IMR-90 (cell line): ENCODE data around the gene VCP. TPM values are rescaled to one million over a fixed set of nuclear protein-coding genes. Genes with fewer than 3 reads are reported as not detected.

Source experiments
- ATAC-seq: fragments of 200-7000 bp; cut with Tn5 transposase; 2 replicates; pipeline ENCODE4 v1.9.1; 2020; ENCODE audit warnings: low read depth, mild to moderate bottlenecking, moderate library complexity
- BruUV-seq: library from RNA; stranded (reverse); fragments of 400-500 nt; replicated peaks from 2 replicates; lab custom pipeline; 2021; lab: Mats Ljungman, UMichigan
- CTCF ChIA-PET: fragments of 300-600 bp; formaldehyde crosslinking; extraction: SDS; loops from one replicate; lab custom pipeline; 2021; ENCODE audit warnings: antibody characterized with exemption; lab: Yijun Ruan, JAX
- POLR2A ChIA-PET: fragments of 300-600 bp; sonication (Branson Sonifier 250); formaldehyde crosslinking; loops from one replicate; lab custom pipeline; 2022; ENCODE audit warnings: antibody characterized with exemption; ENCODE audit not compliant: unreplicated experiment; lab: Charles Lee
- DNase-seq: peaks from one replicate; pipeline ENCODE4 v3.0.0; 2013
- H2AFZ ChIP-seq: replicated peaks from 2 replicates; pipeline ENCODE3; 2013; ENCODE audit warnings: low read length, mild to moderate bottlenecking; ENCODE audit not compliant: poor library complexity
- H2AK5ac ChIP-seq: 2 replicates; pipeline ENCODE4 v1.6.1; 2013; ENCODE audit warnings: low read depth, low read length, inconsistent platforms
- H2AK9ac ChIP-seq: replicated peaks from 2 replicates; pipeline ENCODE3; 2013; ENCODE audit warnings: mild to moderate bottlenecking, low read depth, low read length, moderate library complexity; ENCODE audit not compliant: poor library complexity
- H2BK120ac ChIP-seq: 2 replicates; pipeline ENCODE4 v1.6.1; 2013; ENCODE audit warnings: low read depth, low read length, inconsistent platforms
- H2BK15ac ChIP-seq: 3 replicates; pipeline ENCODE4 v1.6.1; 2013; ENCODE audit warnings: low read depth, low read length, inconsistent platforms
- H2BK20ac ChIP-seq: 2 replicates; pipeline ENCODE4 v1.6.1; 2013; ENCODE audit warnings: low read depth, mild to moderate bottlenecking, inconsistent platforms, low read length, moderate library complexity
- H2BK5ac ChIP-seq: 2 replicates; pipeline ENCODE4 v1.6.1; 2013; ENCODE audit warnings: mild to moderate bottlenecking, low read depth, low read length, inconsistent platforms; ENCODE audit not compliant: poor library complexity, severe bottlenecking
- H3K14ac ChIP-seq: replicated peaks from 2 replicates; pipeline ENCODE4 v1.6.1; 2013; ENCODE audit warnings: low read depth, low read length, inconsistent platforms
- H3K18ac ChIP-seq: 2 replicates; pipeline ENCODE4 v1.6.1; 2013; ENCODE audit warnings: low read depth, low read length, control low read depth
- H3K23ac ChIP-seq: 2 replicates; pipeline ENCODE4 v1.6.1; 2013; ENCODE audit warnings: low read depth, low read length, inconsistent platforms
- H3K27ac ChIP-seq: 2 replicates; pipeline ENCODE4 v1.5.1; 2013; ENCODE audit warnings: mild to moderate bottlenecking, control low read depth, low read length; ENCODE audit not compliant: insufficient read depth
- H3K27me3 ChIP-seq: 2 replicates; pipeline ENCODE4 v1.6.1; 2013; ENCODE audit warnings: low read length; ENCODE audit not compliant: control insufficient read depth, insufficient read depth
- H3K36me3 ChIP-seq: 2 replicates; pipeline ENCODE4 v1.6.1; 2013; ENCODE audit warnings: low read length, mixed read lengths; ENCODE audit not compliant: control insufficient read depth, insufficient read depth
- H3K4ac ChIP-seq: 2 replicates; pipeline ENCODE4 v1.6.1; 2013; ENCODE audit warnings: low read depth, low read length, inconsistent platforms
- H3K4me1 ChIP-seq: 2 replicates; pipeline ENCODE4 v1.6.1; 2013; ENCODE audit warnings: low read length, mixed read lengths; ENCODE audit not compliant: control insufficient read depth, insufficient read depth
- H3K4me2 ChIP-seq: 2 replicates; pipeline ENCODE4 v1.6.1; 2013; ENCODE audit warnings: low read depth, mild to moderate bottlenecking, control low read depth, low read length, moderate library complexity
- H3K4me3 ChIP-seq: 2 replicates; pipeline ENCODE4 v1.5.1; 2013; ENCODE audit warnings: low read depth, mild to moderate bottlenecking, control low read depth, low read length, moderate library complexity; ENCODE audit not compliant: insufficient read depth
- H3K56ac ChIP-seq: 2 replicates; pipeline ENCODE4 v1.6.1; 2013; ENCODE audit warnings: low read length, inconsistent platforms; ENCODE audit not compliant: insufficient read depth; ENCODE audit errors: extremely low read depth
- H3K79me1 ChIP-seq, 2 experiments: 2 replicates each; pipeline ENCODE4 v1.6.1; 2013; ENCODE audit warnings: low read length in 2 of 2, inconsistent platforms in 1 of 2, low read depth in 1 of 2
- H3K9ac ChIP-seq: 2 replicates; pipeline ENCODE4 v1.6.1; 2013; ENCODE audit warnings: low read depth, low read length, control low read depth
- H3K9me1 ChIP-seq: 2 replicates; pipeline ENCODE4 v1.6.1; 2013; ENCODE audit warnings: low read length, inconsistent platforms; ENCODE audit not compliant: insufficient read depth
- H3K9me3 ChIP-seq: 2 replicates; pipeline ENCODE4 v1.6.1; 2013; ENCODE audit warnings: low read length; ENCODE audit not compliant: control insufficient read depth, insufficient read depth
- H4K20me1 ChIP-seq: 2 replicates; pipeline ENCODE4 v1.6.1; 2013; ENCODE audit warnings: low read length, inconsistent platforms; ENCODE audit not compliant: insufficient read depth
- H4K5ac ChIP-seq: 2 replicates; pipeline ENCODE4 v1.6.1; 2013; ENCODE audit warnings: mild to moderate bottlenecking, low read depth, low read length, control low read depth
- H4K8ac ChIP-seq, 2 experiments: 2 replicates each; pipeline ENCODE4 v1.6.1; 2013; ENCODE audit warnings: low read depth in 2 of 2, low read length in 2 of 2, control low read depth in 1 of 2, inconsistent platforms in 1 of 2
- H4K91ac ChIP-seq: 2 replicates; pipeline ENCODE4 v1.6.1; 2013; ENCODE audit warnings: low read depth, low read length, inconsistent platforms; ENCODE audit not compliant: insufficient read depth
- CEBPB ChIP-seq: IDR thresholded peaks from 2 replicates; pipeline ENCODE4 v1.6.1; 2012; ENCODE audit warnings: low read depth, low read length, improper control_type of control experiment
- FOS ChIP-seq: fragments of 150-350 bp; IDR thresholded peaks from 2 replicates; pipeline ENCODE4 v1.6.1; 2016; ENCODE audit warnings: low read depth, low read length
- MAFK ChIP-seq: IDR thresholded peaks from 2 replicates; pipeline ENCODE4 v1.6.1; 2012; ENCODE audit warnings: low read depth, low read length, improper control_type of control experiment
- MAZ ChIP-seq: IDR thresholded peaks from 2 replicates; pipeline ENCODE4 v1.6.1; 2012; ENCODE audit warnings: low read depth, mild to moderate bottlenecking, low read length, improper control_type of control experiment, moderate library complexity, borderline replicate concordance
- MXI1 ChIP-seq: IDR thresholded peaks from 2 replicates; pipeline ENCODE4 v1.6.1; 2012; ENCODE audit warnings: low read depth, mild to moderate bottlenecking, low read length, moderate library complexity, borderline replicate concordance
- NFE2L2 ChIP-seq: fragments of 150-350 bp; IDR thresholded peaks from 2 replicates; pipeline ENCODE4 v1.6.1; 2016; ENCODE audit warnings: low read depth, mild to moderate bottlenecking, low read length
- POLR2A ChIP-seq: IDR thresholded peaks from 2 replicates; pipeline ENCODE4 v1.6.1; 2012; ENCODE audit warnings: mild to moderate bottlenecking, low read depth, low read length
- RAD21 ChIP-seq: IDR thresholded peaks from 2 replicates; pipeline ENCODE4 v1.6.1; 2012; ENCODE audit warnings: low read length, improper control_type of control experiment
- RCOR1 ChIP-seq: IDR thresholded peaks from 2 replicates; pipeline ENCODE4 v1.6.1; 2012; ENCODE audit warnings: mild to moderate bottlenecking, low read length, improper control_type of control experiment; ENCODE audit not compliant: insufficient replicate concordance
- WGBS, 2 experiments: methylation state at CpG; one replicate each; pipeline versions ENCODE4 v1.1.5 to v1.1.7; 2013; ENCODE audit warnings: missing lambda C conversion rate in 2 of 2; ENCODE audit not compliant: insufficient read length in 1 of 2; ENCODE audit errors: extremely low coverage in 2 of 2; 5-methylcytosine and 5-hydroxymethylcytosine counted together
- dilution Hi-C: fragments of 300-500 bp; cut with HindIII; formaldehyde crosslinking; loops from one replicate; pipeline ENCODE4 v1.14.3; 2018; ENCODE audit warnings: low sequenced_read_pairs; ENCODE audit not compliant: unreplicated experiment
- in situ Hi-C: fragments of 300-500 bp; cut with MboI; formaldehyde crosslinking; loops from 3 replicates; pipeline ENCODE4 v1.14.3; 2019; ENCODE audit warnings: low sequenced_read_pairs, inconsistent platforms, mixed read lengths
- intact Hi-C: fragments of 100-400 bp; cut with micrococcal nuclease; formaldehyde crosslinking; loops from 2 replicates; pipeline ENCODE4 v1.10.0; 2022
- polyA plus RNA-seq, 3 experiments: library from polyadenylated mRNA; depleted of rRNA; stranded (reverse); fragments of >200 nt; gene quantifications; 2 replicates each; pipeline ENCODE4 v1.2.3, GENCODE V29; 2012; ENCODE audit warnings: low replicate concordance in 1 of 3
- total RNA-seq: library from RNA; depleted of rRNA; stranded (reverse); fragments of >200 nt; gene quantifications from 2 replicates; pipeline ENCODE4 v1.2.3, GENCODE V29; 2012
- TF ChIP-seq, protein P1 (sequence below): conservative IDR thresholded peaks from 2 replicates; pipeline ENCODE4 v1.5.1; 2012; ENCODE audit warnings: mild to moderate bottlenecking, low read depth, low read length, improper control_type of control experiment
- TF ChIP-seq, protein P2 (sequence below): fragments of 150-350 bp; IDR thresholded peaks from 2 replicates; pipeline ENCODE4 v1.6.1; 2017; ENCODE audit warnings: mild to moderate bottlenecking, antibody characterized with exemption, low read length, low read depth

The VCP gene
- total and polyA plus RNA-seq, 2 of the 4 experiments (the other 2 are of a cell fraction): 292 to 516 TPM

DNA sequence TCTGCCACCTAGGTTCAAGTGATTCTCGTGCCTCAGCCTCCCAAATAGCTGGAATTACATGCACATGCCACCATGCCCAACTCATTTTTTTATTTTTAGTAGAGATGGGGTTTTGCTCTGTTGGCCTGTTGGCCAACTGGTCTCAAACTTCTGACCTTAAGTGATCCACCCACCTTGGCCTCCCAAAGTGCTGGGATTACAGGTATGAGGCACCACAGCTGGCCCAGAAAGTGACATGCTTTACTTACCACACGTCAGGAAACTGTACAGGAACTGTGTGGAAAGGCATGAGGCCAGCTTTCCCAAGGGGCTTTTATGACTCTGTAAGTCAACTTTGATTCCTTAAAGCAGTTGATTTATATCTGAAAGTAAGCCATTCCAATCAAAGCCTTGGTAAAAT, 57.9 kb downstream of the VCP start:
- Histone ChIP-seq H2BK120ac (no peak overlapping the region), H2BK5ac (no peak overlapping the region), H3K23ac (no peak overlapping the region), H3K4me1 (no peaks in the 10 kb centered on the region), H2BK15ac (no peak overlapping the region), H2AK5ac (no peak overlapping the region), H4K5ac (no peak overlapping the region), H3K27me3 (no peaks in the 10 kb centered on the region), H3K9me1 (no peaks in the 10 kb centered on the region), H3K4me3 (no peak overlapping the region), H4K20me1 (no peaks in the 10 kb centered on the region), H4K8ac (no peak overlapping the region), H2BK20ac (no peak overlapping the region), H3K36me3 (peaks cover 7% of the 10 kb centered on the region), H3K4ac (no peak overlapping the region), H3K9ac (no peak overlapping the region), H3K14ac (no peak overlapping the region), H3K18ac (no peak overlapping the region), H3K56ac (no peak overlapping the region), H3K27ac (no peak overlapping the region), H3K4me2 (no peak overlapping the region), H2AFZ (no peak overlapping the region), H2AK9ac (no peak overlapping the region), H4K91ac (no peak overlapping the region), H3K9me3 (peaks cover 8% of the 10 kb centered on the region), H3K79me1 (no peaks in the 10 kb centered on the region)
- no peak for DNase-seq
- WGBS, 2 experiments: no CpG with 5 or more reads among the region's 2 CpGs
- in situ Hi-C loops: no loop called here
- POLR2A ChIA-PET: no interaction called here
- dilution Hi-C loops: no loop called here
- no peak for ATAC-seq
- CTCF ChIA-PET: interaction anchor here (0.6 kb wide), 1 partner anchor 720 kb away, joined by 3 read pairs; no protein-coding TSS in a partner anchor
- BruUV-seq: no TSS peak
- intact Hi-C loops: no loop called here
- TF ChIP-seq RCOR1: no peak
- no peak for TF ChIP-seq NFE2L2
- no peak for TF ChIP-seq CEBPB
- no peak for TF ChIP-seq RAD21
- no peak for TF ChIP-seq MXI1
- TF ChIP-seq MAZ: no peak
- TF ChIP-seq, protein P1, sequence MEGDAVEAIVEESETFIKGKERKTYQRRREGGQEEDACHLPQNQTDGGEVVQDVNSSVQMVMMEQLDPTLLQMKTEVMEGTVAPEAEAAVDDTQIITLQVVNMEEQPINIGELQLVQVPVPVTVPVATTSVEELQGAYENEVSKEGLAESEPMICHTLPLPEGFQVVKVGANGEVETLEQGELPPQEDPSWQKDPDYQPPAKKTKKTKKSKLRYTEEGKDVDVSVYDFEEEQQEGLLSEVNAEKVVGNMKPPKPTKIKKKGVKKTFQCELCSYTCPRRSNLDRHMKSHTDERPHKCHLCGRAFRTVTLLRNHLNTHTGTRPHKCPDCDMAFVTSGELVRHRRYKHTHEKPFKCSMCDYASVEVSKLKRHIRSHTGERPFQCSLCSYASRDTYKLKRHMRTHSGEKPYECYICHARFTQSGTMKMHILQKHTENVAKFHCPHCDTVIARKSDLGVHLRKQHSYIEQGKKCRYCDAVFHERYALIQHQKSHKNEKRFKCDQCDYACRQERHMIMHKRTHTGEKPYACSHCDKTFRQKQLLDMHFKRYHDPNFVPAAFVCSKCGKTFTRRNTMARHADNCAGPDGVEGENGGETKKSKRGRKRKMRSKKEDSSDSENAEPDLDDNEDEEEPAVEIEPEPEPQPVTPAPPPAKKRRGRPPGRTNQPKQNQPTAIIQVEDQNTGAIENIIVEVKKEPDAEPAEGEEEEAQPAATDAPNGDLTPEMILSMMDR: no peak
- TF ChIP-seq, protein P2, sequence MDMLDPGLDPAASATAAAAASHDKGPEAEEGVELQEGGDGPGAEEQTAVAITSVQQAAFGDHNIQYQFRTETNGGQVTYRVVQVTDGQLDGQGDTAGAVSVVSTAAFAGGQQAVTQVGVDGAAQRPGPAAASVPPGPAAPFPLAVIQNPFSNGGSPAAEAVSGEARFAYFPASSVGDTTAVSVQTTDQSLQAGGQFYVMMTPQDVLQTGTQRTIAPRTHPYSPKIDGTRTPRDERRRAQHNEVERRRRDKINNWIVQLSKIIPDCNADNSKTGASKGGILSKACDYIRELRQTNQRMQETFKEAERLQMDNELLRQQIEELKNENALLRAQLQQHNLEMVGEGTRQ: no peak
- no peak for TF ChIP-seq MAFK
- no peak for TF ChIP-seq FOS
- no peak for TF ChIP-seq POLR2A
